ENCODE data around the gene HOATZ.

The HOATZ gene

GRCh38 chr11:111514216-111515031 is at the start of gene HOATZ:
HOATZ (plus strand) TSS chr11:111514778; CDS start chr11:111514785, 7 bp downstream.
- peak; percentile 53 for DNase-seq
- peaks cover 50% of the 10 kb centered on the region for H3K27me3 Mint-ChIP-seq
- H3K9me3 Mint-ChIP-seq, result no peaks in the 10 kb centered on the region
- H3K36me3 Mint-ChIP-seq (ENCODE audit: low read depth), result no peaks in the 10 kb centered on the region
- H3K4me1 Mint-ChIP-seq (ENCODE audit: low read depth), result peaks cover 27% of the 10 kb centered on the region
- H3K4me3 Mint-ChIP-seq, result peak within 1 kb of the TSS; percentile 58
- H3K27ac Mint-ChIP-seq, result no peak within 1 kb of the TSS

DNA sequence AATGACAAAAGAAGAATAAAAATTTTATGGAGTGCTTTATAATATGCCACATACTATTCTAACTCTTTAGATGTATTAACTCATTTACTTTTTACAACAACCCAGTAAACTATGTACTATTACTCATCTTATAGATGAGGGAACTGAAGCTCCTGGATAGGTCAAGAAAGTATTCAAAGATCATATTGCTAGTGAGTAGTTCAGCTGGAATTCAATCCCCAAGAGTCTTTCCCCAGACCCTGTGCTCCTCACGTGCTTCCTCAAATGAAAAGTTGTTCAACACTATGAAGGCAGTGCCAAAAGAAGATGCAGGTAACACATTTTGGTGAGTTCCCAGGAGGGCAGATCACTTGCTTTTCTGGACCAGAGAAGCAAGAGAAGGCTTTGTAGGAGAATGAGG is 49.2 kb upstream of the HOATZ start:
- DNase-seq, result no peak
- Mint-ChIP-seq H3K27me3 (peaks cover 14% of the 10 kb centered on the region), H3K4me3 (no peak overlapping the region), H3K9me3 (no peaks in the 10 kb centered on the region), H3K36me3 (ENCODE audit: low read depth) (no peaks in the 10 kb centered on the region), H3K27ac (no peak overlapping the region), H3K4me1 (ENCODE audit: low read depth) (no peaks in the 10 kb centered on the region)

DNA sequence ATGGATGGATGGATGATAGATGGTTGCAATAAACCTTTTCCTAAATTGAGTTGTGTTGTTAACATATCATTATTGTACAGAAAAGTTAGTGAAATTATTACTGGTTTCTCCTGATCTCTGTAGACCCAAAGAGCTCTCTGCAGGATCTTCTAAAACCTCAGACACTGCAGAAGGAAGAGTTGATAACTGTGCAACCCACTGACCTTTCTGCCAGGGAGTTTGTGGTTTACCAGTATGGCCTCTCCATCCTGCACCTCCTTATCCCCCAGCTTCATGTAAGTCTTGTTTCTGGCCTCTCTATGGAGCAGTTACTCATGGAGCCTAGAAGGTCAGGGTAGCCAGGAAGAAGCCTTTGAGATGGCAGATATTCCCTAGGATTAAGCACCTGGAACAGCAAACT is 48.0 kb upstream of the HOATZ start:
- peaks cover 7% of the 10 kb centered on the region for H3K27me3 Mint-ChIP-seq
- H3K9me3 Mint-ChIP-seq, result no peaks in the 10 kb centered on the region
- no peak overlapping the region for H3K27ac Mint-ChIP-seq
- no peak for DNase-seq
- no peak overlapping the region for H3K4me3 Mint-ChIP-seq
- no peaks in the 10 kb centered on the region for H3K36me3 Mint-ChIP-seq (ENCODE audit: low read depth)
- no peaks in the 10 kb centered on the region for H3K4me1 Mint-ChIP-seq (ENCODE audit: low read depth)

GRCh38 chr11:111469200-111469599 is 45.4 kb upstream of the HOATZ start:
- DNase-seq, result no peak
- Mint-ChIP-seq H3K27me3 (peaks cover 5% of the 10 kb centered on the region), H3K4me3 (no peak overlapping the region), H3K27ac (no peak overlapping the region), H3K9me3 (no peaks in the 10 kb centered on the region), H3K4me1 (ENCODE audit: low read depth) (no peaks in the 10 kb centered on the region), H3K36me3 (ENCODE audit: low read depth) (no peaks in the 10 kb centered on the region)

GRCh38 chr11:111472228-111472627 is 42.4 kb upstream of the HOATZ start:
- Mint-ChIP-seq H3K4me3 (no peak overlapping the region), H3K27me3 (peaks cover 20% of the 10 kb centered on the region), H3K36me3 (ENCODE audit: low read depth) (no peaks in the 10 kb centered on the region), H3K27ac (no peak overlapping the region), H3K9me3 (no peaks in the 10 kb centered on the region), H3K4me1 (ENCODE audit: low read depth) (no peaks in the 10 kb centered on the region)
- no peak for DNase-seq

DNA sequence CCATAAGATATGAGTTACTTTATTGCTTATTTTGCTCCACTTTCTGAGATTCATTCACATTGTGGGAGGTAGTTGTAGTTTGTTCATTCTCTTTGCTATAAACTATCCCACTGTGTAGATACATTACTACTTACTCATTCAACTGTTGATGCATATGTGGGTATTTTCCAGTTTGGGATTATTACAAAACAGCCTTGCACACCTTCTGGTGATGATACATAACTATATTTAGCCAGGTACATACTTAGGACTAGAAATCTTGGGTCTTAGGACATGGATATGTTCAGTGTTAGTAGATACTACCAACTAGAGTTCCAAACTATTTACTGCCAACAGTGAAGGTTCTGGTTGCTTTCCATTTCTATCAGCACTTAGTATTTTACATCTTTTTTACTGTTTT is 40.1 kb upstream of the HOATZ start:
- DNase-seq, result no peak
- no peaks in the 10 kb centered on the region for H3K4me1 Mint-ChIP-seq (ENCODE audit: low read depth)
- peaks cover 32% of the 10 kb centered on the region for H3K27me3 Mint-ChIP-seq
- H3K4me3 Mint-ChIP-seq, result no peak overlapping the region
- no peaks in the 10 kb centered on the region for H3K36me3 Mint-ChIP-seq (ENCODE audit: low read depth)
- no peak overlapping the region for H3K27ac Mint-ChIP-seq
- H3K9me3 Mint-ChIP-seq, result no peaks in the 10 kb centered on the region

DNA sequence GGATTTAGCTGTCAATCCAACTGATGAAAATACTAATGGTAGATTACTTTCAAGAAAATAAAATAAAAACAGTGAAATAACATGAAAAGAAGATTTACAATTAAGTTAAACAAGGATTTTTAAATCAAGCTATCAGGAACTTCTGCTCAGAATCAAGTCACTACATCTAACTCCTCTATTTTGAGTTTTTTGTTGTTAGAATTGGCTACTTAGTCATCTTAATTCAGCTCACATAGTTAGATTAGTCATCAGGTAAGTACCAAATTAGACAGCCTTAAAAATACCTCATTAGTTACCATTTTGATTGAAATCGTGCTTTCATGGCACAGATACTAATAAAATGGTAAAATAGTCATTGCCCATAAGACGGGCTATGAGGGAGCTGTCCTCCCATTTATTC is 38.2 kb upstream of the HOATZ start:
- Mint-ChIP-seq H3K4me3 (no peak overlapping the region), H3K27ac (no peak overlapping the region), H3K9me3 (no peaks in the 10 kb centered on the region), H3K27me3 (peaks cover 35% of the 10 kb centered on the region), H3K36me3 (ENCODE audit: low read depth) (no peaks in the 10 kb centered on the region), H3K4me1 (ENCODE audit: low read depth) (no peaks in the 10 kb centered on the region)
- DNase-seq, result no peak

DNA sequence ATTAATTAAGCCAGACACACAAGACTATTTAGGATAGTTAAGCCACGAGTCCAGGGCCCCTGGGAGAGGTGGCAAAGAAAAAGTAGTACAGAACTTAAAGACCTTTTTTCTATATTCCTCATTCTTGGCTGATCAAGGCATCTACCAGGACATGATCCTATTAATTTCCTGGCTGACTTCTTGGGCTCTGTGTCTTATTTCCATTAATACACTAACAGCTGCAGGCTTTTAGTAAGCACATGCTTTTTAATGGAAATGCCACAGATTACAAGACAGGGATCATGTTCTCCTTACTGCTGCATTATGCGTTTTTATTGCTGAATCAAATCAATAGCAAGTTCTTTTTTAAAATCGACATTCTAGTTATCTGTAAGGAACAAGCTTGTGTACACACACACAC is 37.6 kb upstream of the HOATZ start:
- peaks cover 35% of the 10 kb centered on the region for H3K27me3 Mint-ChIP-seq
- H3K9me3 Mint-ChIP-seq, result no peaks in the 10 kb centered on the region
- DNase-seq, result no peak
- no peaks in the 10 kb centered on the region for H3K36me3 Mint-ChIP-seq (ENCODE audit: low read depth)
- no peak overlapping the region for H3K27ac Mint-ChIP-seq
- no peak overlapping the region for H3K4me3 Mint-ChIP-seq
- no peaks in the 10 kb centered on the region for H3K4me1 Mint-ChIP-seq (ENCODE audit: low read depth)

DNA sequence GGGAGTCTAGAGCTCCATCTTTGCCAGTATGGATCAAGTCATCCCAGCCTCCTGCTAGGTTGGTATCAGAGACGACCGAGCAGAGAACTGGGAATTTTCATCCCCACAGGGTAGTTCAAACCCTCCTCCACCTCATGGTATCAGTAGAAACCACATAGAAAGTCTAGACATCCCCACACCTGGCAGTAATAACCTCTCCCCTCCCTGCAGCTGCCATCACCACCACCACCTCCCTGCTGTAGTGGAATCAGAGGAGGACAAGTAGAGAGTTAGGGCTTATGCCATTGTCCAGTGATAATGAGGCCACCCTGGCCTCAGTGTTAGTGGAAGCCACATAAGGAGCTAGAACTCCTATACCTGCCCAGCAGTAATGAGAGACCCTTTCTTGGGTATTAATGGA is 36.7 kb upstream of the HOATZ start:
- Mint-ChIP-seq H3K36me3 (ENCODE audit: low read depth) (no peaks in the 10 kb centered on the region), H3K27me3 (peaks cover 37% of the 10 kb centered on the region), H3K9me3 (peaks cover 8% of the 10 kb centered on the region), H3K4me1 (ENCODE audit: low read depth) (no peaks in the 10 kb centered on the region), H3K27ac (no peak overlapping the region), H3K4me3 (no peak overlapping the region)
- no peak for DNase-seq

DNA sequence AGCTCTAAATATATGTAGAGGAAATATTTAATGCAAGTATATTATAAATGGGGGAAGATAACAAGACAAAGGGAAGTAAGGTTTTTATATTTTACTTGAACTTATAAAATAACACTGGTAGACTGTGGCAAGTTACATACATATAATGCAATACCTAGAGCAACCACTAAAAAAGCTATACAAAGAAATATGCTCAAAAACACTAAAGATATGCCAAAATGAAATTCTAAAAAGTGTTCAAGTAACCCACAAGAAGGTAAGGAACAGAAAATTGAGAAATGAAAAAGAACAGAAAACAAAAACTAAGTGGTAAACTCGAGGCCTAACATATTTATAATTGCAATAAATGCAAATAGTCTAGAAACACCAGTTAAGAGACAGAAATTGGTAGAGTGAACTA is 34.9 kb upstream of the HOATZ start:
- Mint-ChIP-seq H3K27me3 (peaks cover 38% of the 10 kb centered on the region), H3K4me3 (no peak overlapping the region), H3K27ac (no peak overlapping the region), H3K36me3 (ENCODE audit: low read depth) (no peaks in the 10 kb centered on the region), H3K9me3 (peaks cover 19% of the 10 kb centered on the region), H3K4me1 (ENCODE audit: low read depth) (no peaks in the 10 kb centered on the region)
- DNase-seq, result no peak

DNA sequence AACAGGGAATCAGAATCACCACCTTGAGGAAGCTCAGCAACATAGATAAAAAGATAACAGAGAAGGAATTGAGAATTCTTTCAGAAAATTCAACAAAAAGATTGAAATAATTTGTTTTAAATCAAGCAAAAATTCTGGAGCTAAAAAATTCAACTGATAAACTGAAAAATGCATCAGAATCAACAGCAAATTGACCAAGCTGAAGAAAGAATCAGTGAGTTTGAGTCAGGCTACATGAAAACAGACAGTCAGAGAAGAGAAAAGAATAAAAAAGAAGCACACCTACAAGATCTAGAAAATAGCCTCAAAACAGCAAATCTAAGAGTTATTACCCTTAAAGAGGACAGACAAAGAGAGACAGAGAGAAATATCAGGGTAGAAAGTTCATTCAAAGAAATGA is 31.1 kb upstream of the HOATZ start:
- no peak for DNase-seq
- Mint-ChIP-seq H3K4me3 (no peak overlapping the region), H3K4me1 (ENCODE audit: low read depth) (no peaks in the 10 kb centered on the region), H3K27ac (no peak overlapping the region), H3K9me3 (peaks cover 26% of the 10 kb centered on the region), H3K36me3 (ENCODE audit: low read depth) (no peaks in the 10 kb centered on the region), H3K27me3 (peaks cover 35% of the 10 kb centered on the region)

GRCh38 chr11:111490496-111490895 is 24.1 kb upstream of the HOATZ start:
- Mint-ChIP-seq H3K36me3 (ENCODE audit: low read depth) (no peaks in the 10 kb centered on the region), H3K4me1 (ENCODE audit: low read depth) (no peaks in the 10 kb centered on the region), H3K9me3 (peaks cover 8% of the 10 kb centered on the region), H3K27me3 (peaks cover 33% of the 10 kb centered on the region), H3K4me3 (no peak overlapping the region), H3K27ac (no peak overlapping the region)
- no peak for DNase-seq

- no peaks in the 10 kb centered on the region for H3K4me1 Mint-ChIP-seq (ENCODE audit: low read depth)
- no peak overlapping the region for H3K27ac Mint-ChIP-seq
- H3K36me3 Mint-ChIP-seq (ENCODE audit: low read depth), result no peaks in the 10 kb centered on the region
- H3K4me3 Mint-ChIP-seq, result no peak overlapping the region
- H3K27me3 Mint-ChIP-seq, result peaks cover 28% of the 10 kb centered on the region
- no peak for DNase-seq
- H3K9me3 Mint-ChIP-seq, result peaks cover 2% of the 10 kb centered on the region
These were observed 20.5 kb upstream of the HOATZ start for GRCh38 chr11:111494040-111494439.

DNA sequence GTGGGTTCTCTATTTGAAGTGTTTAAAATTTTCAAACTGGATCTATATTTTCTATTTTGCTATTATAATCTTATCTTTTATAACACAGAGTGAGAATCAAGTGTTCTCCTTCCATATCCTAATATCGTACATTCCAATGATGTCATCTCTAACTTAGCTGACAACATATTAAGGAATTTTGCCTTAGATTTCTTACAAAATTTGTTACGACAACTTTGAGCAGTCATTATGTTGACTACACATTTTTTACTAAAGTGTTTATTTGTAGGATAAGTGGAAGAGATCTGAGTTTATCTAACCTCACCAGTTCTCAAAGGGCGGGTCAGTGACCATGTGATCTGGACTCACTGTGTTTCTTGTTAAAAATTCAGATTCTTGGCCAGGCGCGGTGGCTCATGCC is 15.1 kb upstream of the HOATZ start:
- H3K27ac Mint-ChIP-seq, result no peak overlapping the region
- no peak overlapping the region for H3K4me3 Mint-ChIP-seq
- DNase-seq, result no peak
- no peaks in the 10 kb centered on the region for H3K4me1 Mint-ChIP-seq (ENCODE audit: low read depth)
- peaks cover 49% of the 10 kb centered on the region for H3K27me3 Mint-ChIP-seq
- no peaks in the 10 kb centered on the region for H3K9me3 Mint-ChIP-seq
- H3K36me3 Mint-ChIP-seq (ENCODE audit: low read depth), result no peaks in the 10 kb centered on the region

- no peaks in the 10 kb centered on the region for H3K36me3 Mint-ChIP-seq (ENCODE audit: low read depth)
- no peak overlapping the region for H3K27ac Mint-ChIP-seq
- no peak overlapping the region for H3K4me3 Mint-ChIP-seq
- H3K27me3 Mint-ChIP-seq, result peaks cover 49% of the 10 kb centered on the region
- H3K4me1 Mint-ChIP-seq (ENCODE audit: low read depth), result no peaks in the 10 kb centered on the region
- DNase-seq, result no peak
- no peaks in the 10 kb centered on the region for H3K9me3 Mint-ChIP-seq
These were observed 14.1 kb upstream of the HOATZ start for GRCh38 chr11:111500481-111500880.

GRCh38 chr11:111502611-111503010 is 12.0 kb upstream of the HOATZ start:
- Mint-ChIP-seq H3K4me1 (ENCODE audit: low read depth) (no peaks in the 10 kb centered on the region), H3K4me3 (no peak overlapping the region), H3K27ac (no peak overlapping the region), H3K9me3 (no peaks in the 10 kb centered on the region), H3K36me3 (ENCODE audit: low read depth) (no peaks in the 10 kb centered on the region), H3K27me3 (peaks cover 49% of the 10 kb centered on the region)
- no peak for DNase-seq

Measured in activated T-cell treated with anti-CD3 and anti-CD28 coated beads, Interleukin-2, amount 50 U/mL, for 24 hours (primary cell).